Activated naive CD4-positive, alpha-beta T cell treated with anti-CD3 and anti-CD28 coated beads for 36 hours (primary cell): ENCODE measurements around the gene PDZRN3. TPM values are rescaled to one million over a fixed set of nuclear protein-coding genes. Genes with fewer than 3 reads are reported as not detected.

ENCODE experiments used
- CTCF ChIA-PET: fragments of 350-600 bp; sonication (Branson Sonifier 250); formaldehyde crosslinking; loops from one replicate; lab custom pipeline; 2021; ENCODE audit warnings: antibody characterized with exemption; lab: Charles Lee
- DNase-seq: peaks from one replicate; pipeline ENCODE4 v3.0.0-alpha.2; 2020
- H3K27ac Mint-ChIP-seq: one replicate; pipeline ENCODE4 v1.8.0; 2021; ENCODE audit warnings: mild to moderate bottlenecking, mixed read lengths
- H3K27me3 Mint-ChIP-seq: one replicate; pipeline ENCODE4 v1.8.0; 2021; ENCODE audit warnings: low read depth, mixed read lengths
- H3K36me3 Mint-ChIP-seq: one replicate; pipeline ENCODE4 v1.8.0; 2021; ENCODE audit warnings: low read depth, mixed read lengths
- H3K4me1 Mint-ChIP-seq: one replicate; pipeline ENCODE4 v1.8.0; 2021; ENCODE audit warnings: low read depth, mixed read lengths
- H3K4me3 Mint-ChIP-seq: one replicate; pipeline ENCODE4 v1.8.0; 2021; ENCODE audit warnings: mild to moderate bottlenecking, moderate library complexity, mixed read lengths
- H3K9me3 Mint-ChIP-seq: one replicate; pipeline ENCODE4 v1.8.0; 2021; ENCODE audit warnings: mixed read lengths
- intact Hi-C: fragments of 100-400 bp; cut with micrococcal nuclease; formaldehyde crosslinking; loops from one replicate; pipeline ENCODE4 v1.15.1; 2023
- total RNA-seq, 2 experiments: library from RNA; stranded (reverse); gene quantifications; one replicate each; pipeline ENCODE4 v1.2.3, GENCODE V29; 2021

The PDZRN3 gene
- total RNA-seq, 2 experiments from 2014 or later, result not detected

DNA sequence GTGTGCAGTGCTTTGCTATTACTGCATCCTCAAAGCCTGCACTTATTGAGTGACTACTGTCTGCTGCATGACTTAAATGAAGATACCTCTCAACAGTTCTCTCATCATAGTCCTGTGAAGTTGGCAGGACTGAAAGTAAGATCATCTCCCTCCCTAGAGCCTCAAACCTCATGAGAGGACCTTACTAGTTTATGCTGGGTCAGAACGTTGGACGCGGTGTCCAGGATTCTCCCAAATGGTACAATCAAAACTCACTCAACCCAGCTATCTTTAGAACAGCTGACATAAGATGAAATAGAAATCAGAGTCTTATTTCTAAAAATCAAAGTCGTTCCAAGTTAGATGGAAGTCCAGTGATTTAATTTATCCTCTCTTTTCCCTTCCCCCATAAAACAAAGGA is 219.7 kb downstream of the PDZRN3 start:
- CTCF ChIA-PET, result no interaction called here
- H3K4me1 Mint-ChIP-seq, result no peaks in the 10 kb centered on the region

DNA sequence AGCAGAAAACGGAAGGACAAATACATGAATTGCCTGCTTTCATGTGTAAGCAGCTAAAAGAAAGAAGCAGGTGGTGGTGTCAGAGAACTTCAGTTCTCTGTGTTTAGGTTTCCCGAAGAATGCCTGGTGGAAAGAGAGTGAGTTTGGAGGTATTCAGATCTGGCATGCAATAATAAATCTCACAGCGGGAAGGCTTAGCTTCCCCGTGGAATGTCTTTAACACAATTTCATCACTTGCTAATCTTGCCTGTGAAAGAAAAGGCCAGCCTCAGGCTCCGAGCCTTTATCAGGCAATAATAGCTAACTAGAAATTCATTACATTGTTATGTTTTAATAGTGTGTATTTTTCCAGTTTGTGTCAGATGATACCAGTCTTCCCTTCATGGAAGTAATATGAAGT is 220.3 kb downstream of the PDZRN3 start:
- DNase-seq, result no peak
- Mint-ChIP-seq H3K27me3 (peaks cover 4% of the 10 kb centered on the region), H3K4me3 (no peak overlapping the region), H3K36me3 (no peaks in the 10 kb centered on the region), H3K9me3 (no peaks in the 10 kb centered on the region), H3K27ac (no peak overlapping the region), H3K4me1 (no peaks in the 10 kb centered on the region)
- CTCF ChIA-PET, result no interaction called here
- intact Hi-C loops, result no loop called here

More for the DNA sequence above, 219.7 kb downstream of the PDZRN3 start:
- DNase-seq, result no peak
- H3K27me3 Mint-ChIP-seq, result peaks cover 4% of the 10 kb centered on the region
- no peak overlapping the region for H3K4me3 Mint-ChIP-seq
- no peak overlapping the region for H3K27ac Mint-ChIP-seq
- H3K9me3 Mint-ChIP-seq, result no peaks in the 10 kb centered on the region
- intact Hi-C loops, result no loop called here
- no peaks in the 10 kb centered on the region for H3K36me3 Mint-ChIP-seq

DNA sequence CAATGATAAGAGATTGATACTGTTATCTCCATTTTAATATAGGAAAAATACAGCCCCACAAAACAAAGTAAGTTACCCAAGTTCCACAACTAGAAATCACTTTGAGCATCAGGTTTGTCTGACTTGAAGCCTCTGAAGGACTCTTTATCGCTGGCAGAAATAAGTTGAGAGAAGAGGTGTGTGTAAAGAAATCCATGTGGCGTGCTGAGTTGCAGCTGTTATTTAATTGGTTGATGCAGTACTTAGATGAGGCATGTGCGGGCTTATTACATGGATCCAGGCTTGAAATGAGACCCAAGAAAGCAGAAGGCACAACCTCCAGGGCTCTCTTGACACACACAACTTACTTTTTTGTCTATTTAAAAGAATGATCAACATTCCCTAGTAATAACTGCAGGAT is 221.3 kb downstream of the PDZRN3 start:
- H3K27ac Mint-ChIP-seq, result no peak overlapping the region
- no peaks in the 10 kb centered on the region for H3K4me1 Mint-ChIP-seq
- no peaks in the 10 kb centered on the region for H3K36me3 Mint-ChIP-seq
- no peak for DNase-seq
- intact Hi-C loops, result no loop called here
- H3K9me3 Mint-ChIP-seq, result no peaks in the 10 kb centered on the region
- peaks cover 4% of the 10 kb centered on the region for H3K27me3 Mint-ChIP-seq
- CTCF ChIA-PET, result no interaction called here
- H3K4me3 Mint-ChIP-seq, result no peak overlapping the region

DNA sequence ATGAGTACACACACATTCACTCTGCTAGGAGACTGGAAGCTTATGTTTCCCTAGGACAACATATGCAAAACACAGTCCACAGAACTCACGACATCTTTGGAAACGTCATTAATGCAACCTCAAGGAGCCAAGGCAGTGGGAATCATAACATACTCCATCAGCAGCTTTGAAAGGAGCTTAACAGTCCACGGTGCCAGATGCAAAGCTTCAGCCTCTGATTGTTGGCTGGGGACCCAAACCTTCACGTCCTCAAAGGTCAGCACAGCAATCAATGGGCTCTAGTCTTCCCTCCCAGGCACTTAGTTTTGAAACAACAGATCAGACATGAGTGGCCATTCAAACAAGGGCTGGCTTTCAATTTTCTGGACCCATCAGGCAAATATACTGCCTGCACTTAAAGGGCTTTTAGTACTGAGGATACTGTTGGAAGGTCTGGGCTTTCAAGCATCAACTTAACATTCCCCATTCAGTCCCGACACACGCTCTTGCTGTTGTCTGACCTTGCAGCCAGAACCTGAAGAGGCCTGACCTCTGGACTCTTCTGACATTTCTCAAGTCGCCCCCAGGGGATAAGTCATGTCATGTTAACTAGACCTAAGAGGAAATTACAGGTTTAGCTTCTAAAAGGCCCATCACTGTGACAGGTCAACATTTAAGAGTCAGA is 223.0 kb downstream of the PDZRN3 start:
- H3K36me3 Mint-ChIP-seq, result no peaks in the 10 kb centered on the region
- CTCF ChIA-PET, result no interaction called here
- H3K4me1 Mint-ChIP-seq, result no peaks in the 10 kb centered on the region
- H3K9me3 Mint-ChIP-seq, result no peaks in the 10 kb centered on the region
- H3K27me3 Mint-ChIP-seq, result peaks cover 2% of the 10 kb centered on the region
- no peak overlapping the region for H3K27ac Mint-ChIP-seq
- intact Hi-C loops, result no loop called here
- H3K4me3 Mint-ChIP-seq, result no peak overlapping the region
- DNase-seq, result no peak

DNA sequence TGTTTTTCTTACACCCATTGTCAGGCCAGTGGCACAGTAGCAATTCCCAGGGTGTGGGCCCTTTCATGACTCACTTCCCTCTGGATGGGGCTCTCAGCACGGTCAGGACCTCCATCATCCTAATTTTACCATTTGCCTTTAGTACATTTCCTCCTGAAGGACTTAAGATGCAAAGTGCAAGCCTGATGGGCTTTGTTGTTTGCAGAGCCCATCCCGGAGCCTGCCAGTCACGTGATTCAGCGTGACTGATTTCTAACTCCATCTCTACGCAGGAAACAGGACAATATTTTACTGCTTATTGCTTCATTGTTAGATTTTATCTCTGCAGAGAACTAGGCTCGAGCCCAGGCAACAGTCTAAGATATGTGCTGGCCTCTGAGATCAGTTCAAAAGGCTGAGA is 223.7 kb downstream of the PDZRN3 start:
- no peaks in the 10 kb centered on the region for H3K4me1 Mint-ChIP-seq
- no peak for DNase-seq
- no peak overlapping the region for H3K4me3 Mint-ChIP-seq
- peaks cover 2% of the 10 kb centered on the region for H3K27me3 Mint-ChIP-seq
- H3K36me3 Mint-ChIP-seq, result no peaks in the 10 kb centered on the region
- intact Hi-C loops, result no loop called here
- no peaks in the 10 kb centered on the region for H3K9me3 Mint-ChIP-seq
- CTCF ChIA-PET, result no interaction called here
- H3K27ac Mint-ChIP-seq, result no peak overlapping the region

DNA sequence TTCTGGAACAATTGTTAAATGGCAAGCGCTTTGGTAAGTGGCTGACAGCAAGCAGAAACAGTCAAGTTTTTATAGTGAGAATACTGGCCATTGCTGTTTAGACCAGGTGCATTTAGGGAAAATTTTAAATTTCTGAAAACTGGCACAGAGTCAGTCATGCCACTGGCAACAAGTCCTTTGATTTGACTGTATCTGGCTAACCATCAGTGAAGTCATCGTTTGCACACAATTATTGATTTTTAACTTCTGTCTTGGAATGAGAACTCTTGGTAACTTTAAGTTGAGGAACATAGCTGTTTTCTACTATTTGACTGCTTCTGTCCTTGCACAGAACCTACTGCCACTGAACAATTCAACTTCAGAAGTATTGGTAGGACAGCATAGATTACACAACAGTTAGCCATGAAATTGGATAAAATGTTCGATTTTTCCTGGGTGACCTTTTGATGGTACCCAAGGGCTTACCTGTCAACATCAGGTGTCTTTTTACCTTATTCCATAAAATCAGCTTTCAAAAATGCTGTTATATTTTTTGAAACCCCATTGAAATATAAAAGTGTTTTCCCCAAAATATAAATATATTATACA is 225.0 kb downstream of the PDZRN3 start:
- H3K4me3 Mint-ChIP-seq, result no peak overlapping the region
- intact Hi-C loops, result no loop called here

DNA sequence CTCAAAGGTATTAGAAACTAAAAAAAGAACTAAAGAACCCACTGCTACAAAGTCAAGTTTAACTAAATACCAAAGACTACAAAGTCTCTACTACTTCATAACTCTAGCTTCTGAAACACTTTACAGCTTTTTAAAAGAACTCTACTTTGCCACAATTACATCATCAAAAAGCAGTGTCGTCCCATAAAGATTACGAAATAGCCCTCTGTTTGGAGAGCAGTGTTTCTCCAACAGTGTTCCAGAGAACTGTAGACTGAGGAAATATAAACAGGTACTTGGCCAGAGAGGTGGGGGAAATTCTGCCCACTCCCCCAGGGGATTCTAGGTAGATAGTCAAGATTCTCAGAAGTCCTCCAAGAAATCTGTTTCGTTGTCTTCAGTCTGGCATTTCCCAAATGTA is 225.6 kb downstream of the PDZRN3 start:
- H3K27ac Mint-ChIP-seq, result no peak overlapping the region
- H3K27me3 Mint-ChIP-seq, result peaks cover 2% of the 10 kb centered on the region
- intact Hi-C loops, result no loop called here
- no peak for DNase-seq
- H3K36me3 Mint-ChIP-seq, result no peaks in the 10 kb centered on the region
- no peak overlapping the region for H3K4me3 Mint-ChIP-seq
- H3K9me3 Mint-ChIP-seq, result no peaks in the 10 kb centered on the region
- no peaks in the 10 kb centered on the region for H3K4me1 Mint-ChIP-seq
- CTCF ChIA-PET, result no interaction called here

More for the DNA sequence above, 225.0 kb downstream of the PDZRN3 start:
- Mint-ChIP-seq H3K36me3 (no peaks in the 10 kb centered on the region), H3K27ac (no peak overlapping the region), H3K9me3 (no peaks in the 10 kb centered on the region), H3K4me1 (no peaks in the 10 kb centered on the region), H3K27me3 (peaks cover 2% of the 10 kb centered on the region)
- DNase-seq, result no peak
- CTCF ChIA-PET, result no interaction called here

DNA sequence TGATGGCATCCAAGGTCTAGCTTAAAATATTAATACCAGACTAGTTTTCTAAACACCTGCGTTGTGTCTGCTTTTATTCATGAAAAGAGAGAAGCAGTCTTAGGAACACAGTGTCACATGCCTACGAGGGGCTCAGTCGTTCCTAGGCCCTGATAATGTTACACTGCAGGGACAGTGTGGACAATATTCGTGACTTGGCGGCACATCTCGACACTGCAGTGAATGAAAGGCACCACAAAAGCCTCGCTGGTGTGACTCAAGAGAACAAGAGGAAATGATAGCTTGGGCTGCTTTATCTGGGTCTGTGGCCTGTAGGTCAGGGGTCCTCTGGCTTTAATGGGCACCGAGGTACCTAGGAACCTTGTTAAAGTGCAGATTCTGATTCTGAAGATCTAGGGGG is 226.7 kb downstream of the PDZRN3 start:
- DNase-seq, result no peak
- CTCF ChIA-PET, result no interaction called here
- Mint-ChIP-seq H3K36me3 (no peaks in the 10 kb centered on the region), H3K4me3 (no peak overlapping the region), H3K27me3 (no peaks in the 10 kb centered on the region), H3K9me3 (no peaks in the 10 kb centered on the region), H3K27ac (no peak overlapping the region), H3K4me1 (no peaks in the 10 kb centered on the region)
- intact Hi-C loops, result no loop called here

DNA sequence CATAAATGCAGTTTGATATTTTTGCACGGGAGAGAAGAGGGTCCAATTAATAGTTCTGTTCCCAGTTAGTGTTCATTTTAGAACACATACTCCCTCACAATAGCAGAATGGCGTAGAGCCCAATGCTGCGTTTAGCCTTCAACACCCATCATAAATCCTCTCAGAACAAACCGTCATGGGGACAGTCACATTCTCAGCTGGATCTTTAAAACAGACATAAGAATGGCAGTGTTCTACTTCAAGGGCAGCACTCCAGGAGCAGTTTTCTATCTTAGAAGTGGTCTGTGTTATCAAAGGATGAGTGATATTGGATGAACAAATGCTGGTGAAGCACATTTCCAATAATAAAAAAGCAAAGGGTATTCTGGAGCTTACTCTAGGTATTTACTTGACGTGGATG is 230.5 kb downstream of the PDZRN3 start:
- Mint-ChIP-seq H3K4me1 (no peaks in the 10 kb centered on the region), H3K4me3 (no peak overlapping the region)
- intact Hi-C loops, result no loop called here

DNA sequence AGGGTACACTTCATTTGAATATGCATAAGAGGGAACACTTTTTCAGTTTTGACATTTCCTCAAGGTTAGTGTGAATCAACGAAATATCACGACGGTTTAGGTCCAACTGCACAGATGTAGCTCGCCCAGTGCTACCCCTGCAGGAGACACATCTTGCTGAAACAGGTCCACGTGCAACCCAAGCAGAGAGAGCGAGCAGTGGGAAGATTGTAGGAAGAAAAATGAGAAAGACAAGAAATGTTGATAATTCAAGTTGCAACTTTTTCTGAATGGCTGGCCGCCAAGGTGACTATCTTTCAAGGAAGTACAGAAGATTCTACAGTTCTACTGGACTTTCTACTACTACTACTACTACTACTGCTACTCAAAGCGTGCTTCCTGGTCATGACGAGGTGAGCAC is 231.7 kb downstream of the PDZRN3 start:
- CTCF ChIA-PET, result no interaction called here
- Mint-ChIP-seq H3K27ac (no peak overlapping the region), H3K4me1 (no peaks in the 10 kb centered on the region), H3K4me3 (no peak overlapping the region), H3K27me3 (no peaks in the 10 kb centered on the region), H3K36me3 (no peaks in the 10 kb centered on the region), H3K9me3 (no peaks in the 10 kb centered on the region)
- intact Hi-C loops, result no loop called here
- no peak for DNase-seq

More for the DNA sequence above, 230.5 kb downstream of the PDZRN3 start:
- CTCF ChIA-PET, result no interaction called here
- Mint-ChIP-seq H3K27me3 (no peaks in the 10 kb centered on the region), H3K27ac (no peak overlapping the region), H3K36me3 (no peaks in the 10 kb centered on the region), H3K9me3 (no peaks in the 10 kb centered on the region)
- no peak for DNase-seq

DNA sequence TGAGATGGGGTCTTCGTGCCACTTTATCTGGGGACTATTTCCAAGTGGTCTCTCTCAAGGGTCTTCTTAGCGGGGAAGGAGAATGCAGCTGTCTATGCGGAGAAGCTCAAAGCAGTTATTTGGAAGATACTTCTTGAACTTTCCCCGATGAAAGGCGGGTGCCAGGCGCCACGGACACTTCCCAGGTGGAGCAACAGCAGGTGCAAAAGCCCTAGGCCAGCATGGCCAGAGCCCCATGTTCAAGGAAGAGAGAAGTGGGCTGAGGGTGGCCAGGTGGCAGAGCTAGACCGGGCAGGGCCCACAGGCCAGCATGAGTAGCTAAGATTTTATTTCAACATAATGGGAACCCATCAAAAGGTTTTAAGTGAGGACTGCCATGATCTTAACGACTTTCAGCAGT is 232.8 kb downstream of the PDZRN3 start:
- no peak overlapping the region for H3K27ac Mint-ChIP-seq
- no peaks in the 10 kb centered on the region for H3K4me1 Mint-ChIP-seq
- DNase-seq, result no peak
- no peak overlapping the region for H3K4me3 Mint-ChIP-seq
- intact Hi-C loops, result no loop called here
- no peaks in the 10 kb centered on the region for H3K36me3 Mint-ChIP-seq
- CTCF ChIA-PET, result interaction anchor here (0.6 kb wide), 1 partner anchor 1025 kb away, joined by 6 read pairs; no protein-coding TSS in a partner anchor
- no peaks in the 10 kb centered on the region for H3K27me3 Mint-ChIP-seq
- no peaks in the 10 kb centered on the region for H3K9me3 Mint-ChIP-seq

DNA sequence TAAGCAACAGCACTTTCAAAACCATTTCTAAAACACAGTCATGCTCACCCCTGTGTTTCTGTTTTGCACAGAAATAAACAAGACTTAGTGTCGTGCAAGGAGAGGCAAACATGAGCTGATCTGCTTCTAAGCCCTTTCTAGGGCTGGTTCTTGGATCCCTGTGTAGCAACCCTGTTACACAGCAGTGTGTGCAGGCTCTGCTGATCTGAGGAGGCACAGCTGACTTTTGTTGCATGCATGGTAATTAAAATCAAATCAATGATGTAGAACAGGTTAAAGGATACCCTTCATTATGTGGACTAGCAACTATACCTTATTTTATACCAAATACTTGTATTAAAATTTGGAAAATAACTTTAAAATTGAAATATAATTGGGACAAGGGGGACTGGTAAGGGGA is 234.8 kb downstream of the PDZRN3 start:
- Mint-ChIP-seq H3K9me3 (no peaks in the 10 kb centered on the region), H3K36me3 (no peaks in the 10 kb centered on the region), H3K4me3 (no peak overlapping the region), H3K27ac (no peak overlapping the region), H3K27me3 (no peaks in the 10 kb centered on the region), H3K4me1 (no peaks in the 10 kb centered on the region)
- CTCF ChIA-PET, result no interaction called here
- intact Hi-C loops, result no loop called here
- DNase-seq, result no peak

DNA sequence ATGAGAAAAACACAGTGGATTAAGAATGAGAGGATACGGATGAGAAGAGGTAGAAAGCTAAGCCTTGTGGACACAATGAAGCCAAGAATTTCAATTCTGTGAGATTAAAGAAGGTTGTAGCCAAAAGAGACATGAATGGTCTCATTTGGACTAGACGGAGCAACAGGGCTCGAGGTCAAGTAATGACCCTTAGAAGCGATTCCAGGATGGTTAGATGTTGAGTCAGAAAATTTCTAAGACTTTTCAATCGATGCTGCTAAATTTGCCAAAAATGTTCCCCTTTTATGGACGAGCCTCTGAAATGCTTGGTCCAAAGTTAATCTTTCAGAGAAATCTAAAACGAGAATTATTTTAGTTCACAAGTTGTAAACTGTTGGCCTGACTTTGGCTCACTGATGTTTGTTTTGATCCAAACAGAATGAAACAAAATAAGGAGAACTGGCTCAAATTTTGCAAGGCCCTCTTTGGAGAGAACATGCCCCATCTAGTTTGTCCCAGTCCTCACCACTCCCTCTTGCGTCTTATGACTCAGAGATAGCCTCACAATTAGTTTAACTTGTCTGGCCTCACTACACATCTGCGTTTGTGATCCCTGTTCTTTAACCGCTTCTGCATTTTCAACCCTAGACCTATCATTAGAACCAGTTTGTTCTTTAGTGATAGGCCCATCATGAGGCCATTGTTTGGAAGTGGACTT is 235.5 kb downstream of the PDZRN3 start:
- no peaks in the 10 kb centered on the region for H3K27me3 Mint-ChIP-seq
- H3K4me1 Mint-ChIP-seq, result no peaks in the 10 kb centered on the region
- no peak overlapping the region for H3K27ac Mint-ChIP-seq
- no peak overlapping the region for H3K4me3 Mint-ChIP-seq
- no peaks in the 10 kb centered on the region for H3K36me3 Mint-ChIP-seq
- intact Hi-C loops, result no loop called here
- H3K9me3 Mint-ChIP-seq, result no peaks in the 10 kb centered on the region
- CTCF ChIA-PET, result no interaction called here
- DNase-seq, result no peak
